ENCODE results near the gene MYH11. TPM values are rescaled to one million over a fixed set of nuclear protein-coding genes. Genes with fewer than 3 reads are reported as not detected.
A peak's percentile ranks its signal among the peaks of the same experiment; 100 is the strongest.

MYH11 gene
- total RNA-seq, 1 donor from 2014 or later, result 0.31 TPM

GRCh38 chr16:15739464-15739863 lies 117.4 kb downstream of the MYH11 start:
- no peaks in the 10 kb centered on the region for H3K4me1 Mint-ChIP-seq (ENCODE audit: low read depth)
- H3K9me3 Mint-ChIP-seq (ENCODE audit: low read depth), result no peaks in the 10 kb centered on the region
- H3K4me3 Mint-ChIP-seq (ENCODE audit: low read depth), result no peak overlapping the region
- DNase-seq (ENCODE audit: low spot score, unreplicated experiment), result no peak
- peaks cover 3% of the 10 kb centered on the region for H3K27me3 Mint-ChIP-seq
- H3K27ac Mint-ChIP-seq, result no peak overlapping the region
- TF ChIP-seq CTCF (IDR thresholded peaks at IDR 0.05; ENCODE audit: unreplicated experiment), result no peak
- no peaks in the 10 kb centered on the region for H3K36me3 Mint-ChIP-seq (ENCODE audit: insufficient read depth)

GRCh38 chr16:15737140-15737644 lies 119.6 kb downstream of the MYH11 start:
- H3K27ac Mint-ChIP-seq, result peak overlapping the region; percentile 2
- H3K4me3 Mint-ChIP-seq (ENCODE audit: low read depth), result no peak overlapping the region
- H3K9me3 Mint-ChIP-seq (ENCODE audit: low read depth), result no peaks in the 10 kb centered on the region
- TF ChIP-seq CTCF (IDR thresholded peaks at IDR 0.05; ENCODE audit: unreplicated experiment), result no peak
- no peak for DNase-seq (ENCODE audit: low spot score, unreplicated experiment)
- H3K27me3 Mint-ChIP-seq, result peaks cover 3% of the 10 kb centered on the region
- no peaks in the 10 kb centered on the region for H3K36me3 Mint-ChIP-seq (ENCODE audit: insufficient read depth)
- H3K4me1 Mint-ChIP-seq (ENCODE audit: low read depth), result no peaks in the 10 kb centered on the region

- Mint-ChIP-seq H3K4me1 (ENCODE audit: low read depth) (no peaks in the 10 kb centered on the region), H3K9me3 (ENCODE audit: low read depth) (no peaks in the 10 kb centered on the region), H3K36me3 (ENCODE audit: insufficient read depth) (no peaks in the 10 kb centered on the region), H3K4me3 (ENCODE audit: low read depth) (no peak overlapping the region), H3K27ac (no peak overlapping the region), H3K27me3 (peaks cover 3% of the 10 kb centered on the region)
- no peak for DNase-seq (ENCODE audit: low spot score, unreplicated experiment)
- TF ChIP-seq CTCF (IDR thresholded peaks at IDR 0.05; ENCODE audit: unreplicated experiment), result no peak
Observed at GRCh38 chr16:15736529-15736928, 120.3 kb downstream of the MYH11 start.

- no peak overlapping the region for H3K4me3 Mint-ChIP-seq (ENCODE audit: low read depth)
- TF ChIP-seq CTCF (IDR thresholded peaks at IDR 0.05; ENCODE audit: unreplicated experiment), result no peak
- H3K36me3 Mint-ChIP-seq (ENCODE audit: insufficient read depth), result no peaks in the 10 kb centered on the region
- H3K4me1 Mint-ChIP-seq (ENCODE audit: low read depth), result no peaks in the 10 kb centered on the region
- no peaks in the 10 kb centered on the region for H3K9me3 Mint-ChIP-seq (ENCODE audit: low read depth)
- DNase-seq (ENCODE audit: low spot score, unreplicated experiment), result no peak
- no peak overlapping the region for H3K27ac Mint-ChIP-seq
- H3K27me3 Mint-ChIP-seq, result peaks cover 3% of the 10 kb centered on the region
Observed at GRCh38 chr16:15735610-15736009, 121.2 kb downstream of the MYH11 start.

- H3K9me3 Mint-ChIP-seq (ENCODE audit: low read depth), result no peaks in the 10 kb centered on the region
- no peak overlapping the region for H3K27ac Mint-ChIP-seq
- no peak overlapping the region for H3K4me3 Mint-ChIP-seq (ENCODE audit: low read depth)
- no peak for DNase-seq (ENCODE audit: low spot score, unreplicated experiment)
- peaks cover 3% of the 10 kb centered on the region for H3K27me3 Mint-ChIP-seq
- H3K36me3 Mint-ChIP-seq (ENCODE audit: insufficient read depth), result no peaks in the 10 kb centered on the region
- H3K4me1 Mint-ChIP-seq (ENCODE audit: low read depth), result peaks cover 1% of the 10 kb centered on the region
- TF ChIP-seq CTCF (IDR thresholded peaks at IDR 0.05; ENCODE audit: unreplicated experiment), result no peak
Observed at GRCh38 chr16:15732416-15732815, 124.4 kb downstream of the MYH11 start.
